NCI-H2196 treated with DMSO at 0.1 percent for 48 hours (cell line): ENCODE data around the gene FAM168B.

Source experiments
- DNase-seq: peaks from one replicate; lab custom pipeline; 2025; ENCODE audit not compliant: unreplicated experiment; lab: John Stamatoyannopoulos, UW

Gene FAM168B

GRCh38 chr2:131040661-131041401 is 52.4 kb downstream of the FAM168B start:
- no peak for DNase-seq

- DNase-seq: no peak
Measured at GRCh38 chr2:131039908-131040660, 53.2 kb downstream of the FAM168B start.

GRCh38 chr2:131039535-131039907 is 53.7 kb downstream of the FAM168B start:
- no peak for DNase-seq

GRCh38 chr2:131039101-131039440 is 54.2 kb downstream of the FAM168B start:
- DNase-seq: no peak

GRCh38 chr2:131038258-131039100 is 54.8 kb downstream of the FAM168B start:
- DNase-seq: no peak

GRCh38 chr2:131037398-131038257 is 55.6 kb downstream of the FAM168B start:
- DNase-seq: no peak

- no peak for DNase-seq
Measured at GRCh38 chr2:131036696-131037397, 56.4 kb downstream of the FAM168B start.

GRCh38 chr2:131036269-131036668 is 57.0 kb downstream of the FAM168B start:
- no peak for DNase-seq

GRCh38 chr2:131035826-131036231 is 57.4 kb downstream of the FAM168B start:
- no peak for DNase-seq

- DNase-seq: no peak
Measured at GRCh38 chr2:131035112-131035825, 58.0 kb downstream of the FAM168B start.

GRCh38 chr2:131034122-131035051 is 58.9 kb downstream of the FAM168B start:
- DNase-seq: no peak

GRCh38 chr2:131033786-131034121 is 59.5 kb downstream of the FAM168B start:
- no peak for DNase-seq

- DNase-seq: no peak
Measured at GRCh38 chr2:131032393-131032836, 60.8 kb downstream of the FAM168B start.

GRCh38 chr2:131031875-131032274 is 61.4 kb downstream of the FAM168B start:
- no peak for DNase-seq

GRCh38 chr2:131031431-131031841 is 61.8 kb downstream of the FAM168B start:
- no peak for DNase-seq

GRCh38 chr2:131030478-131030971 is 62.7 kb downstream of the FAM168B start:
- DNase-seq: no peak

GRCh38 chr2:131029812-131030211 is 63.4 kb downstream of the FAM168B start:
- DNase-seq: no peak
